GM03348 (cell line): ENCODE measurements around the gene KIF11.
"Not testable (repeated sequence)": the region's sequence is repeated elsewhere in the genome, so short reads cannot be mapped to it uniquely, and the experiment has no call there.

Experiments used
- DNase-seq: peaks from one replicate; pipeline ENCODE4 v3.0.0; 2012; ENCODE audit warnings: low spot score

Gene KIF11

DNA sequence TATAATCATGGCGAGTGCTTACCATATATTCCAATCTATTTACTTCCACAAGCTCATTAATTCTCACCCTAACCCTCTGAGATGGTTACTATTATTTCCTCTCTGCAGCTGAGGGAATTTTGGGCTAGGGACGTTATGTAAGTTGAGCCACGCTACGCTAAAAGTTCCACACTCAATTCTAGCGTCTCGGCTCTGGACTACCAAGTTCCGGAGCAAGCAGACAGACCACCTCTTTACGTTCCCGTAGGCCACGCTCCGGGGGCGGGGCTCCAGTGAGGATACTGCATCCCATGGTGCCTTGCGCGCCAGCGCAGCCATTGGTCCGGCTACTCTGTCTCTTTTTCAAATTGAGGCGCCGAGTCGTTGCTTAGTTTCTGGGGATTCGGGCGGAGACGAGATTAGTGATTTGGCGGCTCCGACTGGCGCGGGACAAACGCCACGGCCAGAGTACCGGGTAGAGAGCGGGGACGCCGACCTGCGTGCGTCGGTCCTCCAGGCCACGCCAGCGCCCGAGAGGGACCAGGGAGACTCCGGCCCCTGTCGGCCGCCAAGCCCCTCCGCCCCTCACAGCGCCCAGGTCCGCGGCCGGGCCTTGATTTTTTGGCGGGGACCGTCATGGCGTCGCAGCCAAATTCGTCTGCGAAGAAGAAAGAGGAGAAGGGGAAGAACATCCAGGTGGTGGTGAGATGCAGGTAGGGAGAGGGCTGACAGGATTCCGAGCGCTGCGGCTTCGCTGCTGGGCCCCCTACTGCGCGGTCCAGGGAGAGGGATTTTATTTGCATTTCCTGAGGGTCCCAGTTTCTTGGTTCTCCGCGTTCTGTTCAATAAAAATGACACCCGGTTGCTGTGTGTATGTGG is at the start of gene KIF11:
TSS of gene KIF11 (plus strand) at position 370 of the 858 bp plus-strand sequence. CDS start at position 616, 246 bp downstream.
- DNase-seq = peak; percentile 97

DNA sequence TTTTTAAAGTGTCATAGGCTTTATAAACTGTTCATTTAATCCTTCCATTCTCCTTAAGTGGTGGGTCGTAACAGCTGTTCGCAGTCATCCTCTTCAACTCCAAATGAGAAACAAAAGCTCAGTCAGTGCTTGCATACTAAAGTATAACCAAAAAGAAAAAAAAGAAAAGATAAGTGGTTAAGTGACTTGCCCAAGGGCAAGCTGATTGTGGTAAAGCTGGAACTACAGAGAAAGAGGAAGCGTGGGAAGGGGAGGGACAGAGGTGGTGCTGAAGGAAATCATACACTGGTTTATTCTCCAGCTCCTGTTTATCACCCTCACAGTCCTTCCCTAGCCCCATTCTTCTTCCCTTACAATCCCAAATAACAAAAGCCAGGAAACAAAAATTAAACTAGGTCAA is 48.6 kb upstream of the KIF11 start:
- DNase-seq = no peak

DNA sequence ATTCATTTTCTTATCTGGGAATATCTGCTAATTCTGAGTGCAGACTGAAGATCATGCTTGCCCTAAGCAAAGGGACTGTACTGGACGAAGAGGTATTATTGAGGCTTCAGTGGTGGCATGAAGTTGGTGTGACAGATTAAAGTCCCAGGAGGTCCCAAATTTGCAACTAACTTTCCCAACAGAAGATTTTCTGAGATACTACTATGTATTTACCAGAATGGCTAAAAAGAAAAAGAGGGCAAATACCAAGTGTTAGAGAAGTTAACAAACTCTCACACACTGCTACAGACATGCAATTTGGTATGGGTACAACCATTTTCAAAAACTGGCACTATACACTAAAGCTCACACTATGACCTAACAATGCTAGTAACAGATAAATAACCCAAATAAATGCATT is 47.4 kb upstream of the KIF11 start:
- DNase-seq = no peak

DNA sequence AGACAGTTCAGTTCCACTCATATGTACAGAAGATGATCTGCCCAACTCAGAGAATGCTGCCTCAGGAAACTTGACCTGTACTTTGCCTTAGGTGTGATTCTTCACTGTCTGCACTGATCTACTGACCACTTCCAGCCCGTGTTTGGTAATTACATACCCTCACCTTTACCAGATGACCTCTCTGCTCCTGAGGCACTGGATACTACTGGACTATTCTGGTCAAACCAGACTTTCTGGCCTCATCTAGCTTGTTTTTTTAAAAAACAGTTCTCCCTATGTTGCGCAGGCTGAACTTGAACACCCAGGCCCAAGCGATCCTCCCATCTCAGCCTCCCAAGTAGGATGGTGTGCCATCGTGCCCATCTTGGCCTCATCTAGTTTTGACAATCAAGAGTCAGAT is 45.3 kb upstream of the KIF11 start:
- no peak for DNase-seq

DNA sequence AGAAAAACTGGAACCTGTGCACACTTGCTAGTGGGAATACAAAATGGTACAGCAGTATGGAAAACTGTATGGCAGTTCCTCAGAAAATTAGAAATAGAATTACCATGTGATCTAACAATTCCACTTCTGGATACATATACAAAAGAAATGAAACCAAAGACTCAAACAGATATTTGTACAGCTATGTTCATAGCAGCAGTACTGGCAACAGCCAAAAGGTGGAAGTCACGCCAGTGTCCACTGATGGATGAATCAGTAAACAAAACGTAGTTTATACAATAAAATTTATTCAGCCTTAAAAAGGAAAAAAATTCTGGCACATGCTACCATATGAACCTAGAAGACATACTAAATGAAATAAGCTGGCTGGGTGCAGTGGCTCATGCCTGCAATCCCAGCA is 42.0 kb upstream of the KIF11 start:
- DNase-seq = no peak

DNA sequence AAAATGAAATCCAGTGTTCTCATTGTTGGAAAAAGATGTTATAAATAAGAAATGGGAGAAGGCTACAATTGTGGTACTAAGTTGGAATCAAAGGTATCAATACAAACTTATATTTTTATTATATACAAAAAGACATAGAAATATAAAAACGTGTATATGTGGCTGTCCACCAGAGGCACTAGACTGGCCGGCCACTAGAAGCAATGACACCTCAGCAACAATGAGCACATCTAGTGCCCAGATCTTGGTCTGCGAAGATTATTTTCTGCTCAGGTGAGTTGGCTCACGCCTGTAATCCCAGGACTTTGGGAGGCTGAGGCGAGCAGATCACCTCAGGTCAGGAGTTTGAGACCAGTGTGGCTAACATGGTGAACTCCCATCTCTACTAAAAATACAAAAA is 40.6 kb upstream of the KIF11 start:
- no peak for DNase-seq

DNA sequence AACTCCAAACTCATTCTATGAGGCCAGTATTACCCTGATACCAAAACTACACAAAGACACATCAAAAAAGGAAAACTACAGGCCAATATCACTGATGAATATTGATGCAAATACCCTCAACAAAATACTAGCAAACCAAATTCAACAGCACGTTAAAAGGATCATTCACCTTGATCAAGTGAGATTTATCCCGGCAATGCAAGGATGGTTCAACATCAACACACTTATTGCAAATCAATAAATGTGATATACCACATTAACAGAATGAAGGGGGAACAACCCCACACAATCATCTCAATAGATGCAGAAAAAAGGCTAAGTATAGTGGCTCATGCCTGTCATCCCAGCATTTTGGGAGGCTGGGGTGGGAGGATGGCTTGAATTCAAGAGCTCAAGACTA is 39.0 kb upstream of the KIF11 start:
- DNase-seq = no peak

DNA sequence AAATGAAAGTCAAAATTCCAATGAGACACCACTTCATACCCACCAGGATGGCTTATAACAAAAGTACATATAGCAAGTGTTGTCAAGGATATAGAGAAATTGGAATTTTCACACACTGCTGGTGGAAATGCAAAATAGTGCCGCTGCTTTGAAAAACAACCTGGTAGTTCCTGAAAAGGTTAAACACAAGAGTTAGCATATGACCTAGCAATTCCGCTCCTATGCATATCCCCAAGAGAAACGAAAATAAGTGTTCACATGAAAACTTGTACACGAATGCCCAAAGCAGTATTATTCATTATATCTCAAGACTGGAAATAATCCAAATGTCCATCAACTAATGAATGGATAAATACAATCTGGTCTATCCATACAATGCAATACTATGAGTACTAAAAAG is 33.9 kb upstream of the KIF11 start:
- DNase-seq = no peak

DNA sequence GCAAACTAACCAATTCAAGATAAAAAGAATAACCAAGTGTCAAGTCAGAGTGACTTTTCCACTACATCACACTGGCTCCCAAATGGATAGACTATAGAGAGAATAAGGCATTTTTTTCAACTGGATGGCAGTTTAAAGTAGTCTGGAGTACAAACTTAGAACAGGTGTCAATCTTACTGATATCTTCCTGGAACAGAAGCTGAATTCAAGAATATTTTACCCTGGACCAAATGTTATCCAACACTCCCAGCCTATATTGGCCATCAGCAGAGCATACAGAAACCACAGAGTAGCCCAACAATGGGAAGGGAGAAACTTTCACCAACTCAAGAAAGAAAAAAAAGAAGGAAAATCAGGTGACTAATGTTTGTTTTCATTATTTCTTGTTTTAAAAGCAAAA is 30.5 kb upstream of the KIF11 start:
- no peak for DNase-seq

DNA sequence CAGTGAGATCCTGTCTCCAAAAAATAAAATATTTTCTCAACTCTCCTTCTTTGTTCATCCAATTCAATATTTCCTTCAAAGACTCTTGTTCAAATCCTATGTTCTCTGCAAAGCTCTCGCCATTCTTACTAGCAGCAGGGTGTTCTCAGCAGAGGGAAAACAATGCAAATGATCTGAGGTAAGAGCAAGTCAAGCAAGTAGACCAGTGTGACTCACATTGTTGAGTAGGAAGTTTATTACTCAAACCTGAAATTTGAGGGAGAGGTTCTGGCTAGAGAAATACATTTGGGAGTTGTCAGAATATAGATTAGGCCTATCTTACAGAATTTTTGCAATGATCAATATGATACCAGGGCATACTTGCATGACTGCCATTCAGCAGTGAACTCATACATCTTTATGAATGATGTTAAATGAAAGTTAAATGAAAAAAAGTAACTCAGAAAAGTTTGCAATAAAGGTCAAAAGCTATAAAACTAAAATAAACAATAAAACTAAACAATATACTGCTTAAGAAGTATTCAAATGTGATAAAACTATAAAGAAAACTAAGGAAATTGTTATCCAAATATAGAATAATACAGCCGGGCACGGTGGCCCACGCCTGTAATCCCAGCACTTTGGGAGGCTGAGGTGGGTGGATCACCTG is 24.9 kb upstream of the KIF11 start:
- peak; percentile 54 for DNase-seq

DNA sequence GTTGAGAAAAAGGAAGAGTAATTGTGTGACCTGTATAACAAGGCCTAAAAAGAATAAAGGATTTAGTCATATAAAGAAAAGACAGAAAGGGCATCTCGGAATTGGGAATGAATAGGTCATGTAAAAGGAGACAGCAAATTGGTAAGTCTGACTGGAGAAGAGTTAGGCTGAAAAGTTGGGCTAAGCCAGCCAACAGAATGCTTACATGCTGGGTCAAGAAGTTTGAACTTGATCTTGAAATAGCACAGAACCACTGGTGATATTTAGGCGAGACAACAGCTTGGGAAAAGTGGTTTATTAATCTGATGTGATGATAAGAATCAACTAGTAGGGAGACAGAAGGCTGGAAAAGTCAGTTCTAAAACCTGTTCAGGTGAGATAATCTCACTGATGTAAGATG is 23.9 kb upstream of the KIF11 start:
- no peak for DNase-seq

DNA sequence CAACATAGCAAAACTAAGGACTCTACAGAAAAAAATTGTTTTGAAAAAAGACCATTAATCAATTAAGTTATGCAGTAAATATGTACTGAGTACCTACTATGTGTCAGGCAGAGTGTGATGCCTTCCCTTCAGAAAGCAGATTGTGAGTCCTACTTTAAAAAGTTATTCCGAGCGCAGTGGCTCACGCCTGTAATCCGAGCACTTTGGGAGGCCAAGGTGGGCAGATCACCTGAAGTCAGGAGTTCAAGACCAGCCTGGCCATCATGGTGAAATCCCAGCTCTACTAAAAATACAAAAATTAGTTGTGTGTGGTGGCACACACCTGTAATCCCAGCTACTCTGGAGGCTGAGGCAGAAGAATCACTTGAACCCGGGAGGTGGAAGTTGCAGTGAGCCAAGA is 23.3 kb upstream of the KIF11 start:
- DNase-seq = not testable (repeated sequence)

DNA sequence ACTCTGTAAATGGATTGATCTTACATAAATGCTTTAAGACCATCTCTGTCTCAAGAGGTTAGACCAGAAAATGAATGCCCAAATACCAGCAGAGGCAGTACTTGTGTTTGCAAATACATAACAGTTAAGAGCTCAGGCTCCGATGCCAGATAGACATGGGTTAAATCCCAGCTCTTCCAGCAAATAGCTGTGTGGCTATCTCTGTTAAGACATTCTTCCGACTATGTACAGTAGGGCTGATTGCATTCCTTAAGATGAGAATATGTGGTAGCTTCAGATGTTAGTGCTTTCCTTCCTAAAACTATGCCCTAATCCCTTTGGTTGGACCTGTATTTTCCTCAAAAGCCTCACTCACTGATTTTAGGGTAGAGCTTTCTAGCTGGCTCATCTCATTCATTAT is 21.3 kb upstream of the KIF11 start:
- DNase-seq = peak; percentile 37

DNA sequence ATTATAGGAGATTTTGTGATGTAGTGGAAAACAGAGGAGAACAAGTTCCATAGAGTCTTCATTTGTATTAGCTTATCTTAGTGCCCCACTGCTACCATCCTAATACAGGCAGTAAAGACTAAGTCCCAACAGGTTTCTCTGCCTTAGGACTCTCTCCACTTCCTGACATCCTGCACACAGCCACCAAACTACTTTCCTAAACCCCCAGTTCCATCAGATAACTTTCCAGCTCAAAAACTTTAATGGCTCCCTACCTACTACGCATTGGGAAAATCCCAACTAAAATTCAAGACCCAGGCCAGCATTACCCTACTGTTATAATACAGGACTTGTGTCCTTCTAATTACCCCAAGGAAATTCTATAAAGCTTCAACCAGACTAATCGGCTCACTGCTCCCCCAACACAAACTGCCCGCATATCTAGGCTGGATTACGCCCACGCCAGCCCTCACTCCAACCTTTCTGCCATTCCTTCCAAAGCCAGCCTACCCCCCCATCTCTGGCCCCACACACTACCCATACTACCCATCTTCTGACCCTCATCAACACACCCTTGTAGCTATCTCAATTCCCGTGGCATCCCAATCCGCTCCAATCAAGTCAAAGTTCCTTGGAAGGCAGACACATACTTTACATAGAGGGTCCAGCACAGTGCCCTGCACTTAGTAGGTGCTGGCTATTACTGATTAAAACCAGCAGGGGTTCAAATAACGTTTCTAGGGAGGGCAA is 20.4 kb upstream of the KIF11 start:
- peak; percentile 21 for DNase-seq

DNA sequence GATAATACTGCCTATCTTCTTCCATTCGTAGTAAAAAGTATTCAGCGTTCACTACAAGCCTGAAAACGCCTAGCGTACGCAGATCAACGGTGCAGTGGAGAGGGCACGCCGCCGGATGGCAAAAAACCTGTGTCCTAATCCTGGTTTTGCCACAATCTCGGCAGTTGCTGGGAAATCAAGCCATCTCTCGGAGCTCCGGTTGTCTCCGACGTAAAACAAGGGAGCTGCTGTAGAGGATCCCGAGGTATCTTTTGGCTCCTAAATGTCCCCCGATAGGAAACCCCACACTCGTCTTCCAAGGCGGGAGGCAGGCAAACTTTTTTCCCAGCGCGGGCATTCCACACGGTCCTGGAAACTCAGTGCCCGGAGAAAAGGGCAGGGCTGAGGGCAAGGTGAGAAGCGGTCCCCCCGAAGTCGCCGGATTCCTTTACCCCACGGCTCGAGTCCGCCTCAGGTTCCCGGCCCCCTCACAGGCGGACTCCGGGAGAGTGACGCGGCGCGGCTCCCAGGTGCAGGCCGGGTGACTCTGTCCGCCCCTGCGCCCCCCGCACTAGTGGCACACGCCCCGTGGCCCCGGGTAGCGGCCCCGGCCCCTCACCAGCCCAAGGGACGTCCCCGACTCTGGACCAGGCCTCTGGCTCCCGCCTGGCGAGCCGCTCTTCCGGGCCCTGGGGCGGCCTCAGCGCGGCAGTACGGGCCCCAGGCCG is 19.7 kb upstream of the KIF11 start:
- peak; percentile 61 for DNase-seq

DNA sequence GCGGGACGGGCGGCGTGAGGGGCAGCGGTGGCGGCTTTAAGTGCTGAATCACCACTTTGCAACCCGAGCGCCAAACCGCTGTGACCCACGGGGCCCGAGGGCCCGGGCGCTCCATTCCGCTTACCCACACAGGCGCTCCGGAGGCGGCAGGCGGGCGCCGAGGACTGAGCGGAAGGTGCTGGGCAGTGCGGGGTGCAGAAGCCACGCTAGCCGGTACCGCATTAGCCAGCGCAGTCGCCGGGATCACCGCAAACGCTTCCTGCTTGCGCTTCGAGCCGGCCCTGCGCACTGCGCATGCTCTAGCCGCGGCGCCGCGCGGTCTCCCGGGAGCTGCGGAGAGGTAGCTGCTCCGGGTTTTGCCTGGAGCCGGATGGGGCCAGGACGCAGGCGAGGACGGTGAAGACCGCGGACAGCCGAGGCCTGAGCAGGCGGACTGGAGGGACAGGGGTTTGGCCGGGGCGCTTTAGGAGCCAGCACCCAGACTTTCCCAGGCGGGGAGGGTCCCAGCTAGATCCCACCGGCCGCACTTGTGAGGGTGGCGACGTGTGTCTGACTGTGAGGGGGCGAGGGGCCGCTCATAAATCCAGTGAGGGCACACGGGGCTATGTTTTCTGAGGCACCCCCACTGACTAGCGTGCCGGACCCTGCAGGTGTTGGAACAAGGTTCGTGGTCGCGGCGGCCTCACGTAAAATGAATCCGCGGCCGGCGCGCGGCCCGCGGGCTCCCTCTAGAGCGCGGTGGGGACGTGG is 19.0 kb upstream of the KIF11 start, which contains the start of gene IDE:
TSS of gene IDE (minus strand) at position 296 of the 750 bp plus-strand sequence. CDS start at position 222, 74 bp downstream.
- peak; percentile 93 for DNase-seq

DNA sequence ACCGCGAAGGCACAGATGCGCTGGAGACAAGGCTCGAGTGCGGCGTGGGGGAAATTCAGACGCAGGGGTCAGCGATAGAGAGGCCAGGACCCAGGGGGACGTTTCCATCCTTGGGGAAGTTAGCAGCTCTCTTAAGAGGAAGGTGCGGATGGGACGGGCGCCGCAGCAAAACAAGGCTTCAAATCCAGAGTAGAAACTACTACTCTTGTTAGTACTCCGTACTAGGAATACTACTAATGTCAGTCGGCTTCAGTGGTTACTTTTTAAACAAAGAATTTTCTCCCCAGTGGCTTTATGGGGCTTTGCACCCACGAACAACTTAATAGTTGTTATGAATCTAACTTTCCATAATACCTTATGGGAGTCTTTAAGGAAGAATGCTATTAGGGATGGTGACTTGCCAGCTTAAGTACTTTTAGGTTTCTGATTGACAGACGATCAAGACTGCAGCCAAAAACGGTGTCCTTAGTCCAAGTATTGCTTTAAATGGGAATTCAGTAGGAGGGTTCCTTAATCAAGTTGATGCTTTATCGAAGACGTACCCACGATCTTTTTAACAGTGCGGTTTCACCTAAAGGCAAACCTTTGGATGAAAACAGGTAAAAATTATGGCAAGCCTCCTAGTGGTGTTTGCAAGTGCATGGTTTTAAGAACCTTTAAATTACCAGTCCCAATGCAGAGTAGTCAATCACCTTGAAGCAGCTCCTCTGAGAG is 18.2 kb upstream of the KIF11 start:
- peak; percentile 86 for DNase-seq

DNA sequence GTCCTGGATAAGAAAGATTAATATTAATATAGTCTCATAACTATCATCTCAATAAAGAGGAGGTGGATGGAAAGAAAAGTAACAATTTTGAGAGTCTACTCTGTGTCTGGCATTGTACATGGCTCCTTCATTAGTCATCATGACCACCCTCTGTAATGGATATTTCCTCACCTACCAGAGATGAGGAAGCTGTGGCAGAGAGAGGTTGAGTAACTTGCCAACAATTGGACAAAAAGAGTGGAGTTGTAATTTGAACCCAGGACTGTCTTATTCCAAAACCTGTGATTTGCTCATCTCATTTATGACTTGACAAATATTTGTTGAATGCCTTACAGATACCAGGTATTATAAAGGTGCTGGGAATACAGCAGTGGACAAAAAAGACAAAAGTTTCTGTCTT is 17.0 kb upstream of the KIF11 start:
- DNase-seq = peak; percentile 48

DNA sequence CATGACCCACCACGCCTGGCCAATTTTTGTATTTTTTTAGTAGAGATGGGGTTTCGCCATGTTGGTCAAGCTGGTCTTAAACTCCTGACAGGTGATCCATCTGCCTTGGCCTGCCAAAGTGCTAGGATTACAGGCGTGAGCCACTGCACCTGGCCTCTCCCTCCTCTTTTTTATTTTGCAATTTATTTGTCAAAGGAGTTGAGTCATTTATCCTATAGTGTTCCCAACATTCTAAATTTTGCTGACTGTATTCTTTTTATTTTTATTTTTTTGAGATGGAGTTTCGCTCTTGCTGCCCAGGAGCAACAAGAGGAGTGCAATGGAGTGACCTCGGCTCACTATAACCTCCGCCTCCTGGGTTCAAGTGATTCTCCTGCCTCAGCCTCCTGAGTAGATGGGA is 10.6 kb upstream of the KIF11 start:
- DNase-seq = not testable (repeated sequence)

DNA sequence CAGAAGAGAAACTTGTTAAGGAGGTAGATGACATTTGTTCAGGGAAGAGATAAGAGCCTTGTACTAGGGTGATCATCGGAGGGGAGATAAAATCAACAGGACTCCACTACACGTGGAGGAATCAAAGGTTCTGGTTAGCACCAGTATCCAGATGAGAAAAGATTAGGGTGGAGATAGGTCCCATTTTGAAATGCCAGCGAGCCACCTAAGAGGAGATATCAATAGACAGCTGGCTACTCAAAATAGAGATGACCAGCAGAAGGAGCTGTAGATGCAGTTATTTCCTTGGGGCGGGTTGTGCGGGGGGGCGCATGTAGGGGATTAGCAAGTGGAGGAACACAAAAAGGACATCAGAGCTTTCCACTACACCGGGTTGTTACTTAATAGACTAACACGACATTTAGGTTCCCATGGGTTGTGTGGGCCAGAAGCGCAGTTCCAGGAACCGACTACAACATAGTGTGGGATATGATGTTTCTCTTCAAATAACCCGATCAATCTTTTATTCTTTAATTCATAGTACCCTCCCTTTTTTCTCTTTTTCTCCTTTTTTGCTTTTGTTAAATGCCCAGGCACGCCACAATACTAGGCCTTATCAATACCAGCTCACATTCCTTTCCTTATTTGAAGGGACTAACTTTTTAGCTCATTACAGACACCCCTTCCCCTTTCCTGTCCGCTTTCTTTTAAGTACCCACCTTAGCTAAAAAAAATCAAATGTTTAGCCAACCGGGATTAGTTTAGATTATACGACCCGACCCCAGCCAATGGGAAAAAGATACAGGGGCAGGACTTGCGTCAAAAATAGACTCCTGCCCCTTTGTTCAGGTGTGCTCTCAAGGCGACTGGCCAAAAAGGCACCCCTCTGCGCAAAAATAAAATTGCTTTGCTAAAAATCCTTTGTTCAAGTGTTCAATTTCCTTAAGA is 2.0 kb upstream of the KIF11 start:
- DNase-seq = peak; percentile 31
